Smooth muscle cell (in vitro differentiated cells): ENCODE data around the gene SWAP70. TPM values are rescaled to one million over a fixed set of nuclear protein-coding genes. Genes with fewer than 3 reads are reported as not detected.
"Not testable (repeated sequence)": the region's sequence is repeated elsewhere in the genome, so short reads cannot be mapped to it uniquely, and the experiment has no call there.

Experiments
- DNase-seq: peaks from one replicate; lab custom pipeline; 2025; ENCODE audit not compliant: unreplicated experiment; lab: John Stamatoyannopoulos, UW
- H2AFZ ChIP-seq: fragments of 200-600 bp; sonication (generic); 2 replicates; pipeline ENCODE4 v1.6.0; 2016; ENCODE audit warnings: antibody characterized with exemption, low read depth, mild to moderate bottlenecking
- H3F3A ChIP-seq: fragments of 200-600 bp; sonication (generic); 2 replicates; pipeline ENCODE4 v1.6.0; 2017; ENCODE audit warnings: antibody characterized with exemption, low read depth
- H3K27ac ChIP-seq: fragments of 200-600 bp; sonication (generic); 2 replicates; pipeline ENCODE4 v1.5.1; 2016; ENCODE audit warnings: low read depth, mild to moderate bottlenecking
- H3K27me3 ChIP-seq: fragments of 200-600 bp; sonication (generic); 2 replicates; pipeline ENCODE4 v1.6.1; 2016; ENCODE audit warnings: low read depth, mild to moderate bottlenecking
- H3K36me3 ChIP-seq: fragments of 200-600 bp; sonication (generic); 2 replicates; pipeline ENCODE4 v1.5.1; 2016; ENCODE audit warnings: low read depth
- H3K4me1 ChIP-seq: fragments of 200-600 bp; sonication (generic); 2 replicates; pipeline ENCODE4 v1.5.1; 2016; ENCODE audit warnings: low read depth
- H3K4me2 ChIP-seq: fragments of 200-600 bp; sonication (generic); 2 replicates; pipeline ENCODE4 v1.6.0; 2016; ENCODE audit warnings: mild to moderate bottlenecking
- H3K4me3 ChIP-seq: fragments of 200-600 bp; sonication (generic); 2 replicates; pipeline ENCODE4 v1.5.1; 2016; ENCODE audit warnings: mild to moderate bottlenecking
- H3K79me2 ChIP-seq: fragments of 200-600 bp; sonication (generic); 2 replicates; pipeline ENCODE4 v1.6.0; 2016; ENCODE audit warnings: low read depth, mild to moderate bottlenecking
- H3K9ac ChIP-seq: fragments of 200-600 bp; sonication (generic); 2 replicates; pipeline ENCODE4 v1.6.0; 2016; ENCODE audit warnings: low read depth
- H3K9me3 ChIP-seq: fragments of 200-600 bp; sonication (generic); replicated peaks from 2 replicates; pipeline ENCODE4 v1.5.1; 2016; ENCODE audit warnings: low read depth
- H4K20me1 ChIP-seq: fragments of 200-600 bp; sonication (generic); 2 replicates; pipeline ENCODE4 v1.6.0; 2016; ENCODE audit warnings: low read depth
- CTCF ChIP-seq: fragments of 200-600 bp; sonication (generic); IDR thresholded peaks from 2 replicates; pipeline ENCODE4 v1.5.1; 2017; ENCODE audit warnings: borderline replicate concordance, mild to moderate bottlenecking, antibody characterized with exemption; ENCODE audit not compliant: insufficient read depth, poor library complexity, severe bottlenecking
- WGBS: methylation state at CpG from one replicate; pipeline ENCODE4 v1.1.7; 2016; ENCODE audit warnings: low lambda C conversion rate; 5-methylcytosine and 5-hydroxymethylcytosine counted together
- polyA plus RNA-seq: library from polyadenylated mRNA; unstranded; fragments of >200 nt; fragmentation: Nextera tagmentation; extraction: Ambion mirVana; gene quantifications from 2 replicates; pipeline ENCODE4 v1.2.1, GENCODE V29; 2016
- total RNA-seq: library from RNA; depleted of rRNA; stranded (reverse); fragments of >200 nt; gene quantifications from 2 replicates; pipeline ENCODE4 v1.2.3, GENCODE V29; 2014

The SWAP70 gene
- total and polyA plus RNA-seq, 2 experiments from 2014 or later = 15.4 to 17.8 TPM

DNA sequence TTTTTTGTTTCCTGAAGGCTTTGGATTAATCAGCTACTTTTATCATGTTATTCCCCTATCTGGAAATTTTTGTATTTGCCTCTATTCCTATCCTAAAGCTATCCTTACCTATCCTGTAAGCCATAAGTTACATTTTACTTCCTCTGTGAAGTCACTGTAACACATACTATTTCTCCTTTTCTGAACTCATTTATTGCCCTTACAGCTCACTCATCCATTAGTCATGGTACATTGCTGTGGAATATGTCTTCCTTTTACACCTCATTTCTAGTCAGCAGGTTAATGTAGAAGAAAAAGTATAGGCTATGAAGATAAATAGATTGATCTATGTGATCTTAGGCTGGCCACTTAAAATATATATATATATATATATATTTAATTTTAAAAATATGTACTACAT, 28.0 kb downstream of the SWAP70 start:
- H3K4me1 ChIP-seq = peaks cover 30% of the 10 kb centered on the region
- peaks cover 34% of the 10 kb centered on the region for H3K79me2 ChIP-seq
- no peaks in the 10 kb centered on the region for H3K27me3 ChIP-seq
- no peak overlapping the region for H3K4me2 ChIP-seq
- no peak overlapping the region for H3K4me3 ChIP-seq
- peaks cover 57% of the 10 kb centered on the region for H4K20me1 ChIP-seq
- no peak for TF ChIP-seq CTCF
- no peak overlapping the region for H2AFZ ChIP-seq
- H3K9ac ChIP-seq = no peak overlapping the region
- no peaks in the 10 kb centered on the region for H3K9me3 ChIP-seq
- H3K36me3 ChIP-seq = peaks cover 3% of the 10 kb centered on the region
- H3K27ac ChIP-seq = no peak overlapping the region
- H3F3A ChIP-seq = peaks cover 14% of the 10 kb centered on the region
- DNase-seq = no peak

DNA sequence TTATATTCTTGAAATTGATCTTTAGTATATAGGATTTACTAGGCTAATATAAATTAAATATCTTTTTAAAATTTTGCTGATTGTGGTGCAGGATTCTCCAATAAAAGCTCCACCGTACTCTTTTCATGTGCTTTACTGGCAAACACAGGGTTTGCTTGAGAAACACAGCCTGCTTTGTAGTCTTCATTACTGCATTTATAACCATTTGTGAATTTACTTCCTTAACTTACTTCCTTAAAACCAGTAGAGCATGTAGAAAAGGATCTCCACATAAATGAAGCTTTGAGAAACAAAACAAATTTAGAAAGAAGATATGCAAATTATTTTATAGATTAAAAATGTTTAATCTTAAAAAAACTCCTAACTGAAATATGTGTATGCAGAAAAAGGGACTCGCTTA, 28.8 kb downstream of the SWAP70 start:
- Histone ChIP-seq H3K79me2 (peaks cover 34% of the 10 kb centered on the region), H3K9ac (no peak overlapping the region), H3F3A (peaks cover 13% of the 10 kb centered on the region), H2AFZ (no peak overlapping the region), H3K4me3 (no peak overlapping the region), H3K27me3 (no peaks in the 10 kb centered on the region), H3K9me3 (no peaks in the 10 kb centered on the region), H3K27ac (no peak overlapping the region), H4K20me1 (peaks cover 49% of the 10 kb centered on the region), H3K4me2 (no peak overlapping the region), H3K4me1 (peaks cover 26% of the 10 kb centered on the region), H3K36me3 (peaks cover 3% of the 10 kb centered on the region)
- 84% methylated on average over 2 of the region's 2 CpGs for WGBS
- DNase-seq = no peak
- TF ChIP-seq CTCF = no peak

- Histone ChIP-seq H3K4me1 (peaks cover 13% of the 10 kb centered on the region), H3K79me2 (peaks cover 39% of the 10 kb centered on the region), H3K4me2 (no peak overlapping the region), H3K9me3 (no peaks in the 10 kb centered on the region), H2AFZ (no peak overlapping the region), H3K27me3 (no peaks in the 10 kb centered on the region), H3K27ac (no peak overlapping the region), H3F3A (peaks cover 3% of the 10 kb centered on the region), H3K9ac (no peak overlapping the region), H4K20me1 (peaks cover 36% of the 10 kb centered on the region), H3K36me3 (peaks cover 3% of the 10 kb centered on the region), H3K4me3 (no peak overlapping the region)
- DNase-seq = no peak
- WGBS = 84% methylated on average over 2 of the region's 2 CpGs
- TF ChIP-seq CTCF = no peak
These were observed 30.1 kb downstream of the SWAP70 start for GRCh38 chr11:9693801-9694553.

- 98% methylated on average over 8 of the region's 8 CpGs for WGBS
- not testable (repeated sequence) for H3K9ac ChIP-seq, H2AFZ ChIP-seq, H3F3A ChIP-seq, H3K9me3 ChIP-seq, H3K4me2 ChIP-seq, H3K36me3 ChIP-seq, H3K27me3 ChIP-seq, H3K4me3 ChIP-seq, H3K27ac ChIP-seq, H3K4me1 ChIP-seq, DNase-seq
- Histone ChIP-seq H3K79me2 (peaks cover 41% of the 10 kb centered on the region), H4K20me1 (peaks cover 26% of the 10 kb centered on the region)
These were observed 31.4 kb downstream of the SWAP70 start for GRCh38 chr11:9695228-9695627.
